ENCODE measurements around the gene MYZAP. TPM values are rescaled to one million over a fixed set of nuclear protein-coding genes. Genes with fewer than 3 reads are reported as not detected.

Gene MYZAP
- total and polyA plus RNA-seq, 10 of the 15 experiments (the other 5 are each of a cell fraction or from before 2014, with no cell fraction given): not detected

GRCh38 chr15:57651445-57651844, 59.7 kb downstream of the MYZAP start:
- H3K36me3 ChIP-seq (ENCODE audit: control insufficient read depth in 2 of 2, insufficient read depth in 2 of 2, low read length in 1 of 2): no peaks in the 10 kb centered on the region
- ChIA-PET POLR2A (no interaction called here), RAD21 (ENCODE audit: unreplicated experiment) (no interaction called here), CTCF (no interaction called here), SMC1A (ENCODE audit: uncharacterized antibody, unreplicated experiment) (no interaction called here)
- no TSS peak for BruUV-seq (replicated peaks)
- WGBS (ENCODE audit: insufficient coverage, insufficient replicate concordance, low lambda C conversion rate, missing lambda C conversion rate): 6% methylated on average over 3 of the region's 3 CpGs
- H3K4me3 ChIP-seq: no peak overlapping the region
- no peak overlapping the region for H3K9ac ChIP-seq (ENCODE audit: control insufficient read depth, insufficient read depth, low read length)
- in situ Hi-C loops (cut with MboI): no loop called here
- no peak for DNase-seq (ENCODE audit: low read depth, low spot score)
- ATAC-seq: no peak
- no peak overlapping the region for H3K27ac ChIP-seq (ENCODE audit: control insufficient read depth, insufficient read depth)
- H4K20me1 ChIP-seq (ENCODE audit: control insufficient read depth, insufficient read depth): no peaks in the 10 kb centered on the region
- no peak for FAIRE-seq
- intact Hi-C loops (cut with micrococcal nuclease; ENCODE audit: unreplicated experiment): loop anchor here (5.0 kb wide), 1 partner anchor 89 kb away; no protein-coding TSS in a partner anchor
- H3K27me3 ChIP-seq (replicated peaks in 1 of 2; ENCODE audit: control insufficient read depth in 2 of 2, insufficient read depth in 2 of 2, low read length in 1 of 2): no peaks in the 10 kb centered on the region
- H3K9me3 ChIP-seq (replicated peaks; ENCODE audit: control insufficient read depth, insufficient read depth, low read length): no peaks in the 10 kb centered on the region
- H3K79me2 ChIP-seq (ENCODE audit: control insufficient read depth, insufficient read depth, low read length): no peaks in the 10 kb centered on the region
- H3K4me2 ChIP-seq (ENCODE audit: control insufficient read depth, insufficient read depth): no peak overlapping the region
- no peak overlapping the region for H2AFZ ChIP-seq (ENCODE audit: control insufficient read depth, low read depth, low read length)
- H3K4me1 ChIP-seq (ENCODE audit: control insufficient read depth, insufficient read depth, low read length): no peaks in the 10 kb centered on the region; the same call in 1 of the 2 replicates
- TF ChIP-seq ZNF622 (IDR thresholded peaks at IDR 0.05) (no peak), ZNF274 (IDR thresholded peaks at IDR 0.05; ENCODE audit: insufficient read depth, insufficient read length) (no peak), BMI1 (IDR thresholded peaks at IDR 0.05; ENCODE audit: borderline replicate concordance) (no peak), NKRF (conservative IDR thresholded peaks at IDR 0.05) (no peak), REST (IDR thresholded peaks at IDR 0.05; ENCODE audit: low read depth, low read length) (no peak), ZNF592 (IDR thresholded peaks at IDR 0.05) (no peak), MTA3 (IDR thresholded peaks at IDR 0.05; ENCODE audit: borderline replicate concordance, low read length) (no peak), SIX5 (IDR thresholded peaks at IDR 0.05; ENCODE audit: low read depth, low read length, severe bottlenecking) (no peak), CHD2 (IDR thresholded peaks at IDR 0.05; ENCODE audit: borderline replicate concordance, low read depth, low read length) (no peak), PKNOX1 (IDR thresholded peaks at IDR 0.05) (no peak)

Measured in GM12878 (cell line).